ENCODE results near the gene POLL.
"Not testable (repeated sequence)": the region's sequence is repeated elsewhere in the genome, so short reads cannot be mapped to it uniquely, and the experiment has no call there.

POLL gene

GRCh38 chr10:101587725-101588653 is at the start of gene POLL, which contains the start of gene DPCD:
POLL (minus strand) TSS chr10:101588257; CDS start chr10:101587360, 897 bp downstream.
DPCD (plus strand) TSS chr10:101588321; CDS start chr10:101588337, 16 bp downstream.
- peak; percentile 80 to 92 for DNase-seq

DNA sequence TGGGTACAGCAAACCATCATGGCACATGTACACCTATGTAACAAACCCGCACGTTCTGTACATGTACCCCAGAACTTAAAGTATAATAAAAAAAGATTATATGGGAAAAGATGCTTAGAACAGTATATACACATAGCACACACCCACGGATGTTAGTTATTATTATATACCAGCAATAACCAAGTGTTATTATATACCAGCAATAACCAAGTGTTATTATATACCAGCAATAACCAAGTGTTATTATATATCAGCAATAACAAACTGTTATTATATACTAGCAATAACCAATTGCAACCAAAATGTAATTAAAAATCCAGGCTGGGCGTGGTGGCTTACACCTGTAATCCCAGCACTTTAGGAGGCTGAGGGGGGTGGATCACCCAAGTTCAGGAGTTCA is 45.5 kb upstream of the POLL start:
- not testable (repeated sequence) for DNase-seq

DNA sequence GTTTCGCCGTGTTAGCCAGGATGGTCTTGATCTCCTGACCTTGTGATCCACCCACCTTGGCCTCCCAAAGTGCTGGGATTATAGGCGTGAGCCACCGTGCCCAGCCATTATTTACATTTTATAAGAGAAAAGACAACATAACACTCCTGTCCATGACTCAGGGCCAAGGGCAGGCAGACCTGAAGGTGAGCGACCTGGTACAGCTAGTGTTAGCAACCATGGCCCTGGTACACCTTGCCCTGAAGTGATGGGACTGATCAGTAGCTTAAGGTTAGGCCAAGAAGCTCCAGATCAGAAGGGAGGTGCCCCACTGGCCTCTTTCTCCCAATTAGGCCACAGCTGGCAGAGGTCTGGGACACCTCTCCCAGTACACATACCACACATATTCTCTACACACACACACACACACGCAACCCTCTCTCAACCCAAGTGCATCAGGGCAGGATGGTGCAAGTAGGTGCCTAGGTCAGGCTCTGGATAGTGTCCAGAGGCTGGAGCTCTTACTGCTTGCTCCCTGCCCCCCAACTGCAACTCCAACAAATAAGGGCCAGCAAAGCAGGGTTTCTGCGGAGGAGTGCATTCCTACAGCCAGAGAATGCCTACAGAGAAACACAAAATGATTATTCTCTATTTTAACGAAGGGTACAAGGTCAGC is 43.9 kb upstream of the POLL start:
- no peak for DNase-seq

GRCh38 chr10:101630633-101630920 is 42.5 kb upstream of the POLL start:
- DNase-seq = no peak

- no peak for DNase-seq
Observed at GRCh38 chr10:101629837-101630632, 42.0 kb upstream of the POLL start.

DNA sequence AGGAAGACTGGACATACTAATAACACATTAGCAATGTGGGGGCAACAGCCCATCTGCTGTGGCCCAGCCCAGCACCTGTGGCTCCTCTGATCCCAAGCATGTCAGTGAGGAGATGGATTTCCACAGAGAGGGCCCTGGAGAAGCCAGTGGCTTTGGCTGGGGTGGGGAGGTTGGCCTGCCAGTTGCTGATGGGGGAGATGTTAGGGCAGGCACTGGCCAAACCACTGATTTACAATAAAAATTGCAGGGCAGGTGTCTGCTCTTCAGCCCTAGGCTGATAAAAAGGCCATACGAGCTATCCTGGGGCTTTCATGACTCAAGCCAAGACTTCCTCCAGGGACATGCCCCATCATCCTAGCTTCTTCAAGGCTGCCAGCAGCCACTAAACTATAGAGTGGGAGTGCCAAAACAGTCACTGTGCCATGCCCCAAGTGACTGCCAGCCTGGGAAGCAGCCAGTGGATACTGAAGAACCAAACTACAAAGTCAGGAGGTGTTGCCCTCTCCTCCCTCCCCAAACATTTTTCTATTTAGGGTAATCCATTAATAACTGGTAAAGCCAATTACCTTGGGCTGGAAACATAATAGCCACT is 37.9 kb upstream of the POLL start:
- DNase-seq = no peak

DNA sequence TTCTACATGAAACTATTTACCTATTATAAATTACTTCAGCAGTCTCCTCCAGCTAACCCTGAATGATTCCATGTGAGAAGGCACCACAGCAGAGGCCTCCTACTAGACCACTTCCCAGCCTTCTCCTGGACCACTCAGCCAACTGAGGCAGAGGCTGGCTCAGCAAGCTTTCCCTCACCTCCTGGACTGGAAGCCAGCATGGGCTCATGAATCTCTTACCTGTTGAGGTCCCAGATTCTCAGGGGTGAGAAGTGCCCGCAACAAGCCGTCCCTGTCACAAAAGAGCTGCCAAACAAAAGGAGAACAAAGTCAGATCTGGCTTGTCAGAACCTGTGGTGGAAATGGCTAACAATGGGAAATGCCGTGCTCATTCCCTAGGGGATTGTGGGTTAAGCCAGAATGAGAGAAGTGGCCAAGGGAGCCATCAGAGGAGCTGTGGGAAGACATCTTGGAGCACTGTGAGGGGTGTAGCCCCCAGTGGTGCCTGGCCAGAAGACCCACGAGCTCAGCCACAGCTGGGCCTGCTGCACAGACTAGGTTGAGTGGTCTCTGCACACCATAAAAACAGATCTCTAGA is 36.6 kb upstream of the POLL start:
- DNase-seq = no peak

DNA sequence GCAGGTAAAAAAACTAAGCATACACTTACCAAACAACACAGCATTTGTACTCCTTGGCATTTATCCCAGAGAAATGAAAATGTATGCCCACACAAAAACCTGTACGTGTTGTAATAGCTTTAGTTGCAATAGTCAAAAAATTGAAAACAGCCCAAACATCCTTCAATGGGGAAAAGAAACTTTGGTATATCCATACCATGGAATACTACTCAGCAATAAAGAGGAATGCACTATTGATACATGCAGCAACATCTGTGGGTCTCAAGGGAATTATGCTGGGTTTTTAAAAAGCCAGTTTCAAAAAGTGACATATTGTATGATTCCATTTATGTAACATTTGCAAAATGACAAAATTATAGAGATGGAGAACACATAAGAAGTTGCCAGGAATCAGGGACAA is 35.5 kb upstream of the POLL start:
- DNase-seq = no peak

DNA sequence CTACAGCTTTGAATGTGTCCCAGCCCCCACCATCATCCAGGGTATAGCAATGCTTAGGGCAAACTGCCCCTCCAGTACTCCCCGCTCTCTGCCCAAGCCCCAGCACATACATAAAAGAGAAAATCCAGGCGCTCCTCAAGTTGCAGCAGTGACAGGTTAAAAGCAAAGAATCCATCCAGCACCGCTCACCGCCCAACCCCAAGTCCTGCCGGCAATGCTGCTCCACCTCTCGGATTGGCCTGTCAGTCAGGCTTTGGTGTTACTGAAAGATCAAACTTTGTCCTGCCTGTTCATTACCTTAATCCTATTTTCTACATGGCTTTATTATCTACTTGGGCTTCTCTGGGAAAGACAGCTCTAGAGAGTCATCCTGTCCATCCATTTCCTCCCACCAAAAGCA is 31.9 kb upstream of the POLL start:
- DNase-seq = no peak

- DNase-seq = no peak
Observed at GRCh38 chr10:101618871-101619270, 30.8 kb upstream of the POLL start.

DNA sequence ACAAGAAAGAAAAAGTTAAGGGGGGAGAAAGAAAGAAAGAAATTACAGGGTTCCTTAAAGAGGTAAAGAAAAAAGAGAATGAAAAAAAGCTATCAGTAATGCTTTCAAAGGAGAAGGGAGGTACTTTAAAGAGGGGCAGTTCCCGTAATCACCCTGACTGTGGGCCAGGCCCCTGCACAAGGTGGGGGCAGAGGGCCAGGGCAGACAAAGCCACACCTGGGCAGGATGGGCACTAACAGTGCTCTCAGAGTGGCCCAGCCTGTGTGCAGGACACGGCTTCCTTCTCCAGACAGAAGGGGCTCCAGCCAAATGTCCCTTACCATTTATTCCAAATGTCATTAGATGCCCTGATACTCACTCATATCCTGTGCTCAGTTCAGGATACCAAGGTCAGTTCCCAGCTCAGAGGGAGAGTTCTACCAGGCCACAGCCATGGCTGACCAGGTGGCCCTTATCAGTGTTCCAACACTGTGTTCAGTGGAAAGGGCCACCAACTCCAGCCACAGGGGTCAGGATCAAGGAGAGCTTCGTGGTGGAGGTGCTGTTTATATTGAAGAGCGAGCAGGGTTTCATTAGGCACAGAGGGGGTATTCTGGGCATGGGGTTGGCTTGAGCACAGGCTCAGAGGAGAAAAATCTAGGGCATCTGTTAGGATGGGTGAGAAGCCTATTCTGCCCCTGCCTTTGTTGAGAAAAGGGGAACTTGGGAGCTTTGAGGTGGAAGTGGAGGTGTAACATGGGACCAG is 29.9 kb upstream of the POLL start:
- DNase-seq = no peak

DNA sequence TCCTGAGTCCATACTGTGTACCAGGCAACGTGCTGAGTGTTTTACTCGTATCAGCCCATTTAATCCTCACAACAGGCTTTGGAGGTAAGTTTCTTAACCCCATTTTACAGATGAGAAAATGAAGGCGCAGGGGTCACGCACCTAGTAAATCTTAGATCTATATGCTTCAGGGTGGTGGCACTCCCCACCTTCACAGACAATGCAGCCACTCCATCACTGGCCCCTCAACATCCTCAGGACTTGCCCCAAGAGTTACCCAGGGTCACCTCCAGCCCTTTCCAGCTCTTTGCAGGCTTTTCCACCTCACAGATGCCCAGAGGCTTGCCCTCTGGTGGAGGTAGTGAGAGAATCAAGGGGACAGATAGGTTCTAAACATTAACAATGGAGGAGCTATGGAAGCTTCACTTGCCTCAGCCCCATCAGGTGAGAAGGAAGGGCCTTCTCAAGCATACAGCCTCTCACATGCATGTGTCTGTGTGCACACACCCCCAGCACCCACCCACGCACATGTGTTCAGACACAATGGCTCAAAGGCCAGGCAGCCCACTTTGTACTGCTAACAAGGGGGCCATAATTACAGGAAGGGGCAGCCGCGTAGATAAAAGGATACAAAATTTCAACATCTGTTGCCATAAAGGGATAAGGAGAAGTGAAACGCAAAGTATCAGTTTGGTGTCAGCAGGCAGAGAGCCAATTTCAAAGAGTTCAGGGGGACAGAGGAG is 29.2 kb upstream of the POLL start:
- DNase-seq = peak in 1 of 2 experiments; percentile 2

DNA sequence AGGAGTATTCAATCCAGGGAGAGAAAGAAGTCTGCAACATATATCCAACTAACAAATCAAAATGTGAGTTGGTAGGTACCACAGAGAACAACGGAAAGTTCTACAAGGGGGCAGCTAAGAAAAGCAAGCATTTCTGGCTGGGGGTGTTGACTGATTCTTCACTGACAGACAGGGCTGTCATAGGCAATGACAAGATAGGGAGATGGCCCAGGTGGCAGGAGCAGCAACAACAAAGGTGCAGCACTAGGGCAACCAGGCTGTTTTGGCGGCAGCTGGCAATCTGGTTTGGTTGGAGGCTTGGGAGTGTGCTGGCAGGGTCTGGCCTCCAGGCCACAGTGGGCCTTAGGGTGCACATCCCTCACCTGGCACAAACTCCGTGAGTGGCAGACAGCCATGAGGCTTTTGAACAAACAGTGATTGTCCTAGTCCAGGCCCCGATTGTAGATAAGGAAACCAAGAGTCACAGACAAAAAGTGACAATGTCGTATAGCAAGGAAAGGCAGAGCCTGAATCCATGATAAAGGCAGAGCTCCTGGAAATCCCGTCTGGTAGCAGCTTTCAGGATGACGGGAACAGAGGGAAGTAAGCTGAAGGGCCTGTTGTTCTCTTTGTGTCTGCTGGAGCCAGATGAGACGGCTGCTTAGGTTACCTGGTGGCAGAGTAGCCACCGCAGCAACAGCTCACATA is 28.5 kb upstream of the POLL start:
- DNase-seq = no peak

GRCh38 chr10:101615525-101616116 is 27.6 kb upstream of the POLL start:
- no peak for DNase-seq

GRCh38 chr10:101614663-101615524 is 26.8 kb upstream of the POLL start:
- no peak for DNase-seq

GRCh38 chr10:101613646-101614045 is 25.6 kb upstream of the POLL start:
- no peak for DNase-seq

GRCh38 chr10:101612872-101613271 is 24.8 kb upstream of the POLL start:
- no peak for DNase-seq

DNA sequence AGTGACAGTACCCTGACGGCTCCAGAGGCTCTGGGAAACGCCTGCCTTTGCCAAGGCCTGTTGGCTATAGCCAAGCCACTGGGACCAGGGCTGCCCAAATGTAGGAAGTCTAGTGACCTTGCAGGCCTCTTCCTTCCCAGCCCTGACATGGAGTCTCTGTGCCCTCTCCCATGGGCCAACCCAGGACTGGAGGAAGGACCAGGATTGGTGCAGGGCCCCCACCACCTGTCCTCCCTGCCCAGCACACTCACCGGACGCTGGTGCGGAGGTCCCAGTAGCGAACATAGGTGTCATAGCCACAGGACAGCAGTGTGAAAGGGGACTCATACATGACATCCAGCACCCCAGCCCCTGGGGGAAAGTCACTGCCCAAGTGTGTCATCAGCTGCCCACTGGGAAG is 24.0 kb upstream of the POLL start:
- no peak for DNase-seq
